Stimulated activated CD4-positive, alpha-beta T cell treated with anti-CD3 and anti-CD28 coated beads, TNF-alpha, amount 100 ng/mL, for 24 hours (primary cell): ENCODE data around the gene TAF3.
A peak's percentile ranks its signal among the peaks of the same experiment; 100 is the strongest.

Experiments
- DNase-seq, 3 experiments: peaks; one replicate each; pipeline ENCODE4 v3.0.0-alpha.2; 2020; ENCODE audit warnings: low read depth in 3 of 3

TAF3 gene

DNA sequence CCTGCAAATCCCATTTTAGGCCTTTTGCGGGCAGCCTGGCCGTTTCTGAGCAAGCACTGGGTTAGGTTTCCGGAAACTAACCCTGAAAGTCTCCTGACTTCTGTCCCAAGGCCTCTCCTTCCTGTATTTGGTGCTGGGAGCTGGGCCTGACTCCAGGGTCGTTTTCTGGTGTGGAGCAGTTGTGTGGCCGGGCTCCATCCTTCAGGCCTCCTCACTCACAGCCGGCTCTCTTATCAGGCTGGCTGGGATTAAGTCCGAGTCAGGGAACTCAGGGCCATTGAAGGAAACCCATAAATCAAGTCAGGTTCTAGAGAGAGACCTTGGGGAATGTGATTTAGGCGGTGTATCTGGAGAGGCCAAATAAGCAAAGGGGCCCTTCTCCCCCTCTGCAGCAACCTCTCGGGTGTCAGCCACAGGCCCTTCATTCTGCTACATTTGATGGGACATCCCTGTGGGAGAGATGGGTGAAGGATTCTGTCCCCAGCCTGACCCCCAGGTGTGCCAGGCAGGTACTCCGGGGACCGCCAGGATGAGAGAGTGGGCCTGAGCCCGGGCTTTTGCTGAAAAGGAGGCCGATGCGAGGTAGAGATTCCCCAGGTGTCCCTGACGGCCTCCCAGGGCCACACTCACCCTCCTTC is 239.4 kb downstream of the TAF3 start:
- DNase-seq: no peak

DNA sequence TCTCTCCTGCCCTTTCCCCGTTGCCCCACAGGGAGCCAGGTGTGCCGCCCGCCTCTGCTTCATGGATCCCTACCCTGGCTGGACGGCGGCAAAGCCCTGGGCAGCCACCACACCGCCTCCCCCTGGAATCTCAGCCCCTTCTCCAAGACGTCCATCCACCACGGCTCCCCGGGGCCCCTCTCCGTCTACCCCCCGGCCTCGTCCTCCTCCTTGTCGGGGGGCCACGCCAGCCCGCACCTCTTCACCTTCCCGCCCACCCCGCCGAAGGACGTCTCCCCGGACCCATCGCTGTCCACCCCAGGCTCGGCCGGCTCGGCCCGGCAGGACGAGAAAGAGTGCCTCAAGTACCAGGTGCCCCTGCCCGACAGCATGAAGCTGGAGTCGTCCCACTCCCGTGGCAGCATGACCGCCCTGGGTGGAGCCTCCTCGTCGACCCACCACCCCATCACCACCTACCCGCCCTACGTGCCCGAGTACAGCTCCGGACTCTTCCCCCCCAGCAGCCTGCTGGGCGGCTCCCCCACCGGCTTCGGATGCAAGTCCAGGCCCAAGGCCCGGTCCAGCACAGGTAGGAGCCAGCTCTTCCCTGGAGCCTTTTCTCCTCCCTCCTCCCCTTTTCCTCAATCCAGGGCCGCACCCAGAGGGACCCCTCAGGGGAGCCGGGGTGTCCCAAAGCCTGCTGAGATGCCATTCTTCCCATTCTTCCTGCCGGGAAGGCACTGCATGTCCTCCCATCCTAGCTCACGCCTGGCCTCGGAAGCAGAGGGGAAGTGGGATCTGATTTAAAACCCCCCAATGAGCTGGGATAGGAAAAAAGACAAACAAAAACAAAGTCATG is 240.2 kb downstream of the TAF3 start:
- DNase-seq: no peak

DNA sequence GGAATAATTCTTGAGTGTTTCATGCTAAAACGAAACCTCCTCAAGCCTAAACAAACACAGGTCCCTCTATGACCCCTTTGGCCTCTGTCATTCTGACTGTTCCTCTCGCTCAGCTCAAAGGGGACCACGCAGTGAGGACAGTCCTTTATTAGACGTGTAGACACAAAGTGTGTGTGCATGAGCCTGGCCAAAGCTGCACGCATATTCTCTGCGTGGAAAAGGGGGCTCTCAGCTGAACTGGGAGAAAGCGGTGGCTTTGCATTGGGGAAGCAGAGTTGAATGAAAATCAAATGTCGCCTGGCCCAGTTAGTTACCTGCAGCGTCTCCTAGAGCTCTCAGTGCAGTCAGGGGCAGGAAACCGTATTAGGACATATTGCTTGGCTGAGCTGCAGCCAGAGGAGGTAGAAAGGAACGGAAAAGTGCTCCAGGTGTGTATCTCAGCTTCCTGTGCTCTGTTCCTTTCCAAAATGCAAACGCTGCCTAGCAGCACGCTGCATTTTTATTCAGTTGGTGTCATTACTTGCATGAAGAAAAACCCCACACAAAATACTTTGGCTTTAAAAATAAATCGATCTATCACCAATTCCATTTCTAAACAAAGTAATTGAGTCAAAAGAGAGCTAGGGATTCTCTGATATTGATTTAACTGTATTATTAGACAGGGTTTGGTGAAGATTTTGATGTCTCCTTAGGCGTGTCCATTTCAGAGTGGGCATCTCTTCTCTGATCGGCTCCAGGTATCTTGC is 241.1 kb downstream of the TAF3 start:
- no peak for DNase-seq

DNA sequence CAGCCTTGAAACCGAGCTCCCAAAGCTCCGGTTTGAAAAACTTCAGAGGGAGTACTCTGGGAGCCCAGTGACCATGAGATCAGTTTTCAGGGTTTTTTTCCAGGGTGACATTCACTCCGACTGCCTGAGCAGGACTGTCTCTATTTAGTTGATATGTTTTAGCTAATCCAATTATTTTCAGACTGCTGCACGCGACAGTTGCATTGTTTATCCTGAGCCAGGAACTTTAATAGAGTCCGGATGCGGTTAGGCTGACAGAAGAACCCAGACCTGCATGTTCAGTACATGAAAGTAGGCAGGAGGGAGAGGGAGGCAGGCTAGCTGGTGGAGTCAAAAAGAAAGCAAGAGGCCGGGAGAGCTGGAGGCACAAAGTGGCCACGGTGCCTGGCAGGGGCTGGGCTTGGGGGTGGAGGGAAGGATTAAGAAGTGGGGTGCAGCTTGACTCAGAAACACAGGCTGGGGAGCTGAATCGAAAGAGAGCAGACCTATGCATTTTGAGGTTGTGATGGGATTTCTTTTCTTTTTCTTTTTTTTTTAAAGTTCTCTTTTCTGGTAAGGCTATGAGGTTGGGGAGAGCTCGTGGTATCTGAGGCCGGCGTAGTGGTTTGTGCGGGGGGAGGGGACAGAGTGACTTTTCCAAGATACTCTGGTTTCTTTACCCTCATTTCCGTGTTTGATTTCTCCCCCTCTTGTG is 241.9 kb downstream of the TAF3 start:
- DNase-seq: peak in 1 of 3 experiments; percentile 73

DNA sequence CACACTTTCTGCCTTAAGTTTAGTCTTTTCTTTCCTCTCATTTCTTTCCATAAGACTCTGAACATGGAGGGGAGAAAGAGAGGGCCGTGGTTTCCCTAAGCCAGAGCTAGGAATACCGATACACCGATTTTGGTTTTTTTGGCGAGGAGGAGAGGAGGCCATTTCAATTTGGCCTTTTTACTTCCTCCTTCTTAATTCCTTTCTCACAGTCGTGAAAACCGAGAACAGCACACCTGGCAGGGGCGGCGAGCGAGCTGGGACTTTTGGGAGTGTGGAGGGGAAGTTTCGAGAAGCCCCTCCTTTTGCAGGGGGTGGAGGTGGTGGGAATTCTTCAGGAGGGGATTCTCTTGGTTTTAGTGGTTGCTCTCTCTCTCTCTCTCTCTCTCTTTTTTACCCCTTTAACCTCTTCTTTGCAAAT is 242.4 kb downstream of the TAF3 start:
- DNase-seq: no peak

DNA sequence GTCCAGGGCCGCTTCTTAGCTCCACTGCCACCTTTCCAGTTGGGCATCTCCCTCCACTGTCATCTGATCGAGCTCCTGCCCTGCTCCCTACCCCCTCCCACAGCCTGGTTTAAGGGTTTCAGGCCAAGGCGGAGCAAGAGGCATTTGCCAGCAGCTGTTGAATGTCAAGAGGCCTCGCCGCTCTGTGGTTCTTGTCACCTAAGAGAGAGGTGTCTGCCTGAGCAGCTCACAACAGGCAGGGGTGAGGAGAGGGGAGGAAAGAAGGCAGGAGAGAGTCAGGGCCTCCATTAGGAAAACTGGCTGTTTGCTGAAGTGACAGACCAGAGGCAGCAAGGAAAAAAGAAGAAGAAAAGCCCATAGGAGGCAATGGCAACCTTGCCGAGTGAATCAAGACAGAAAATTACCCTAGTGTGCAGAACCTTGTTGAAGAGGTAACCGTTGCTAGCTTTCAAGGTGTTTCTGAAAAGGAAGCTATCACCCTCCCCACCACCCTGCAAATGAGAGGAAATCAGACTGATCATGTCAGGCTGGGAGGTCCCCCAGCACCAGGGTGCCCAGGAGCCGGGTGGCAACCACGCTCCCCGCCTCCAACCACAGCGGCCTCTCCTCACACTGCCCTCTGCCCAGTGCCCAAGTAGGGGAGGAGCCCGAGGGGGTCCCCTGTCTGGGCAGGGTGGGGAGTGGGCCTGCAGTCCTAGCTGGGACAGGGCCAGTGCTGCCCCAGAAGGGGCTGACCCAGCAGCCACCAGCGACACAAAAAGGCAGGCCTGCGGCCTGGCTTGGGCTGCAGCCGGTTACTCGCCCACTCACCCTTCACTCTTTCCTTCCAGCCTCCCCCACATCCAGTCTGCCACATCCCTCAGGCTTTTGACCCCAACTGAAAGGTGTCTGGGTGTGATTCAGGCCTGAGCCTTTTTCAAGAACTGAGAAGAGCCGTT is 243.2 kb downstream of the TAF3 start:
- DNase-seq: no peak

DNA sequence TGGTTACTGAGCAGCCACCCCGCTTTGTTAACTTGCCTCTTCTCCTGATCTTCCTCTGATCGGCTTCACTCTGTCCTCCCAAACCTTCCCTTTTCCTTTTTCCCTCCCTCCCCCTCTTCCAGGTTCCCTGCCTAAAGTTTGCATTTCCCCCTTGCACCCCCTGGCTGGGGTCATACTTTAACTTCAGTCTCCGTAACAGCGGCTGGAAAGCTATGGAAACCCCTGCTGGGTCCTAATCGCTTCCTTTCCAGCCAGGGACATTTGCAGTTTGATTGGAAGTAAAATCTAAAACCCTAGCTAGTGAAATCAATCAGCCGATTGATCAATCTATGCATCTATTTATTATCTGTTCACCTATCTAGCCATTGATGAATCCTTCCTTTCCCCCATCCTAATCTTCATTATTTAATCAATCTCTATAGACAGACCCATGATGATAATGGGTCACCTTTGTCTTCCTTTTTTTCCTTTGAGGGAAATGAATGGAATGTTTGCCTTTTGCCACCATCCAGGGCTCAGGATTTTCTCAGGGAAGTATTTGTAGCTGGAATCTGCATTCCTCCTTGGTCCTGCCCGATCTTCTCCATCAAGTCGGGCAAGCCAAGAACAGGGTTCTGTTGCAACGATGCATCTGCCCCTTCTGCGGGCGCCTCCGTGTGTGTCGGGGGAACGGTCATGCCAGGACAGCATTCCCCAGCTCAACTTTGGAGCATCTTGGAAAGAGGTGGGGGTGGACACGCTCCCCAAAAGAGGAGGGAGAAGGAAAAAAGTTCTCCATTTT is 245.0 kb downstream of the TAF3 start:
- no peak for DNase-seq

DNA sequence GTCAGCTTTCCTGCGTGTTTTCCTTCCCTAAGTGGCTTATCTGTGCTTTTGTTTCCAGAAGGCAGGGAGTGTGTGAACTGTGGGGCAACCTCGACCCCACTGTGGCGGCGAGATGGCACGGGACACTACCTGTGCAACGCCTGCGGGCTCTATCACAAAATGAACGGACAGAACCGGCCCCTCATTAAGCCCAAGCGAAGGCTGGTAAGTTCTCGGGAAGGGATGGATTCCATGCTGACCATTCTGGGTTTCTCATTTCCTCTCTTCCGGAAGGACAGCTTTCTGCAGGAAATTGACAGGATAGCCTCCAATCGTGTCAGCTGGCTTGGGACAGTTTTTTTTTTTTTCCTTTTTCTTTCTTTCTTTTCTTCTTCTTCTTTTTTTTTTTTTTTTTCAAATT is 245.6 kb downstream of the TAF3 start:
- DNase-seq: no peak

DNA sequence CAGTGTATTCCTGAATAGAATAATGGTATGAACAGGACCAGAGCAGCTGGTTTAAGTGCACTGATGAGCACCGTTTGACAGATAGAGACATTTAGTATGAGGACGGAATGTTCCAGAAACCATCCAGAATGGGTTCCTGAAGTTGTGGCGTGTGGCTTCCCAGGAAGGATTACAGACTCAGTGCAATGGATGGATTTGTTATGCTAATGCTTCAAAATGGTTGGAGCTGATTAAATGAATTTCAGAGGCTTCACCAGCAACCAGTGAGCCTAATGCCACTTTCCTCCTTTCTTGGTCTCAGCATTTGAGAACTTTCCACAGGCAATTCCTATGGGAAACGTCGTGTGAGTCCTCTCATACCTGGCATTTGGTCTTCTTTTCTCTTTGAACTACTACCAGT is 246.1 kb downstream of the TAF3 start:
- no peak for DNase-seq

DNA sequence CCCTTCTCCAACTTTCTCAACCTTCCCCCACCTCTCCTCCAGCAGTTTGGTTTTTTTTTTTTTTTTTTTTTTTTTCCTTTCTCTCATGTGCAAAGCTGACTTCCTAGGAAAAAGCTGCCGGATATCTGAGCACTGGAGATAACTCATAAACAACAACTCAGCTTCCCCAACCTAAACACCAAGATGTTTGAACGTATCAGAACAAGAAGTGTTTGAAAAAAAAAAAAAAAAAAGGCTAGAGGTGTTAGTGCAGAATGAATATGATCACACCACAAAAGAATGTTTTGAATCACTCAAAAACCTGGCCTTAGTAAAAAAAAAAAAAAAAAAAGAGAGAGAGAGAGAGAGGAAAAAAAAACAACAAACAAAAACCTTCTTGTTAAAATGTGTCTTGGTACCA is 247.3 kb downstream of the TAF3 start:
- DNase-seq: no peak

DNA sequence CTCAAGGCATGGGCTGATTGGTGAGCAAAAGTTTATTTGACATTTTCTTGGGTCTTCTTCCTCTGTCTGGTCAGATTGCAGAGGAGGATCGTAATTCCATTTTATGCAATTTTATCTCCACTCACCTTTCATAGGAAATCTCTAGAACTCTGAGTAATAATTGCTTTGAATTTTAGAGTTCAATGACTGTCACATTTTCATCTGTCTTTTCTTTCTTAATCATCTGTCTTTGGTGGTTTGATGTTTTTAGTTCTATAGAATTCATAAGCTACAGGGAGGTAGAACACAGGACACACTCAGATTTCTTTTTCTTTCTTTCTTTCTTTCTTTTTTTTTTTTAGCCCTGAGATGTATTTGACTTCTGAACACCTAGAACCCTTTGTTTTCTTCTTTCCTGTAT is 247.8 kb downstream of the TAF3 start:
- DNase-seq: no peak
